Right lobe of liver (tissue), 4 donors: Measurements from ENCODE around the gene IRF2BP2.

Experiments
- POLR2A ChIP-seq: fragments of 450-650 bp; IDR thresholded peaks from one replicate; pipeline ENCODE4 v1.6.1; 2017; ENCODE audit warnings: antibody characterized with exemption, mild to moderate bottlenecking
- TF ChIP-seq, protein P1 (sequence below), 4 donors: fragments of 200-600 bp in 3 of 4; fragments of 450-650 bp in 1 of 4; IDR thresholded peaks; one replicate each; pipeline versions ENCODE4 v1.5.1 to v1.8.0; 2016 to 2022; ENCODE audit warnings: antibody characterized with exemption in 4 of 4, mild to moderate bottlenecking in 2 of 4
- donor health status: DM: no; HTN: no; CAD: no.
- donor health status: DM: no; HTN: no; CAD: no.
- donor health status: DM: no; HTN: yes; CAD: no.

GRCh38 chr1:234628089-234628488 lies 18.1 kb upstream of the IRF2BP2 start:
- TF ChIP-seq POLR2A, result no peak
- TF ChIP-seq, protein P1, sequence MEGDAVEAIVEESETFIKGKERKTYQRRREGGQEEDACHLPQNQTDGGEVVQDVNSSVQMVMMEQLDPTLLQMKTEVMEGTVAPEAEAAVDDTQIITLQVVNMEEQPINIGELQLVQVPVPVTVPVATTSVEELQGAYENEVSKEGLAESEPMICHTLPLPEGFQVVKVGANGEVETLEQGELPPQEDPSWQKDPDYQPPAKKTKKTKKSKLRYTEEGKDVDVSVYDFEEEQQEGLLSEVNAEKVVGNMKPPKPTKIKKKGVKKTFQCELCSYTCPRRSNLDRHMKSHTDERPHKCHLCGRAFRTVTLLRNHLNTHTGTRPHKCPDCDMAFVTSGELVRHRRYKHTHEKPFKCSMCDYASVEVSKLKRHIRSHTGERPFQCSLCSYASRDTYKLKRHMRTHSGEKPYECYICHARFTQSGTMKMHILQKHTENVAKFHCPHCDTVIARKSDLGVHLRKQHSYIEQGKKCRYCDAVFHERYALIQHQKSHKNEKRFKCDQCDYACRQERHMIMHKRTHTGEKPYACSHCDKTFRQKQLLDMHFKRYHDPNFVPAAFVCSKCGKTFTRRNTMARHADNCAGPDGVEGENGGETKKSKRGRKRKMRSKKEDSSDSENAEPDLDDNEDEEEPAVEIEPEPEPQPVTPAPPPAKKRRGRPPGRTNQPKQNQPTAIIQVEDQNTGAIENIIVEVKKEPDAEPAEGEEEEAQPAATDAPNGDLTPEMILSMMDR (IDR thresholded peaks at IDR 0.05), result no peak
